PFSK-1 (cell line): ENCODE results near the gene TLCD5.

Source experiments
- POLR2AphosphoS5 ChIP-seq: IDR thresholded peaks from 2 replicates; pipeline ENCODE4 v1.6.1; 2012; ENCODE audit warnings: low read depth, mild to moderate bottlenecking, control low read depth, low read length, moderate library complexity
- SIN3A ChIP-seq: IDR thresholded peaks from 2 replicates; pipeline ENCODE4 v1.6.1; 2012; ENCODE audit warnings: mild to moderate bottlenecking, low read length, moderate library complexity, borderline replicate concordance; ENCODE audit not compliant: insufficient read depth

DNA sequence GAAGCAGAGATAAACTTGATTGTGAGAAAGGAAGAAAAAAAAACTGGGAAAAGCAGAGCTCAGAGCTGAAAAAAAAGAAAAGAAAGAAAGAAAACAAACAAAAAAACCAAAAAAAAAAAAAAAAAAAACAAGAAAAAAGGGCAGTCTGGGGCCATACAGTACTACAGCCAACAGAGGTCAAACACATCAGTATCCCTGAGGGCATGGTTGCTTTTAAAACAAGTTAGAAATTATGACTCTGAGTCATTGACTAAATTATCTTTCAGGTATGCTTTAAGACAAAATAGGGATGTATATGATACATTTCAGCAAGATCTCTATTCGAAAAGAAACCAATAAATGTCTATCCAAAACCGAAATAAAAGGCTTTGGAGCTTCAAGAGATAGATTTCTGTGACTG is 37.1 kb upstream of the TLCD5 start:
- no peak for TF ChIP-seq POLR2AphosphoS5
- TF ChIP-seq SIN3A = no peak
